ENCODE data around the gene ZNFX1.

Gene ZNFX1

GRCh38 chr20:49291200-49291599 is 13.3 kb upstream of the ZNFX1 start:
- DNase-seq = no peak

- DNase-seq = no peak
Observed at GRCh38 chr20:49290608-49291191, 12.8 kb upstream of the ZNFX1 start.

DNA sequence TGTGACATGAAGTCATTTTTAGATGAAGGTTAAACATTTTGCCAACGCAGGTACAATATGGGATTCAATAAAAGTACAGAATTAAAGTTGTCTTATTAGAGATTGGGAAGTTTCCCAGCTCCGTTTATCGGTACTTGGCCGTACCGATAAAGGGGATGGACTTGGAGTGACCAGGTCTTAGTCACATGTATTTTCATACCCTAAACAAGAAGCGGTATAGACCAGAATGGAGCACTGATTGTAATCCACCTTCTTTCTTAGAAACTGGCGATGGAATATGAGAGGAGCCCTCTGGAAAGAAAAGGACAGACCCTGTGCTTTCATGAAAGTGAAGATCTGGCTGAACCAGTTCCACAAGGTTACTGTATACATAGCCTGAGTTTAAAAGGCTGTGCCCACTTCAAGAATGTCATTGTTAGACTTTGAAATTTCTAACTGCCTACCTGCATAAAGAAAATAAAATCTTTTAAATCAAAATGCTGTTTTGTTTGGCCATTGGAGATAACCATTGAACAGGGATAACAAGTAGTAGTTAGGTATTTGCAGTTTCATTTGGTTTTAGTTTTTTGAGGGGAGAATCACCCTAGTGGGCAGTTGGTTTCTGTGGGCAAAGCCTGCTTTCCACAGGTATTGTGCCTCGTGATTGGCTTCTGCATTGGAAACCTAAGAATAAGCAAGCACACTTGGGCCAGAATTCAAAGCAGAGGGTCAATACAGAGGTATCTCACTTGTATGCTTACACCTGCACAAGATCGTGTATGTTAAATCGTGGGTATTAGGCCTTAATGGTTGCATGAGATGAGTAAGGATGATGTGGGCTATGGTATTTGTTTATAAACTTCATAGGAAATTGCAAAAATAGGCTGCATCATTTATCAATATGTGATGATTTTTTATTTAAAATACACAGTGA is 11.2 kb upstream of the ZNFX1 start:
- no peak for DNase-seq

DNA sequence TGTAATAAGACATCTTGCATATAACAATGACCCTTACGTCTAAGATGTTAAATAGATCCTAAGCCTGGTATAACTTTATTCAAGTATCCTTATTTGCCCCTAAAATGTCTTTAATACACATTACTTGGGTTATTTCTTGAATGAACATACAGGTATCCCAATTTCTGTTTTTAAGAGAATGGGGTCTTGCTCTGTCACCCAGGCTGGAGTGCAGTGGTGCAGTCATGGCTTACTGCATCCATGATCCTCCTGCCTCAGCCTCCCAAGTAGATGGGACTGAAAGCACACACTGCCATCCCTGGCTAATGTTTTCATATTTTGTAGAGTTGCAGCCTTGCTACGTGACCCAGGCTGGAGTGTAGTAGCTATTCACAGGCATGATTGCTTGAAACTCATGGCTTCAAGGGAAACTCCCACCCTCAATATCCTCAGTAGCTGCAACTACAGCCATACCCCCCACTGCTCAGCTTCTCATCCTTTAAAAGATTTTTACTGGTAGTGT is 10.4 kb upstream of the ZNFX1 start:
- no peak for DNase-seq

DNA sequence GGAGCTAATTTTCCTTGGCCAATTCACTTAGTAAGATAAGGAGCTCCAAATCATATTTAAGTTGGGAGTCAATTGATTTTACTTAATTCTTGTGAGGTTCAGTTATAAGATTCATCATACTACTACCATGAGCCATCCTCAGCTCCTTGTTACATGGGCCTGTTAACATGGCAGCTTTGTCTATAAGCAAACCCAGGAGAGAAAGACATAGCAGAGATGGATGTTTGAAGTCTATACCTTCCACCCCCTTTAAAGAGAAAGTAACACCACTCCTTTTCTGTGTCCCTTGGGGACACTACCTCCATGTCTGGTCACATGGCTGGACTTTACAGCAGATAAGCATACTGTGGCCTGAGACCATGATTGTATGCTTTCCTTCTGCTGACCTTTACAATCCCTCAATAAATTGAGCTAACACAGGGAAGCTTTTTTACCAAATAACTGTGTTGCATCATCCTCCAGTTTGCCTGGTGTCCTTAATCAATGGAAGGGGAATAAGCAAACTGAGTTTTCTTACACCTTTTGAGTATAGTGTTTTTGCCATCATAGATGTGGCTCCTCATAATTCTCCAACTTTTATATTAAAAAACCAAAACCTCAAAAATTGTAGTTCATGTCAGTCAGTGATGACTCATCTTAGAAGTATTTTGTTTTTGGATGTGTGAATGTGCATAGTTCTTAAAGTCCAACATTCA is 9.8 kb upstream of the ZNFX1 start:
- DNase-seq = no peak

DNA sequence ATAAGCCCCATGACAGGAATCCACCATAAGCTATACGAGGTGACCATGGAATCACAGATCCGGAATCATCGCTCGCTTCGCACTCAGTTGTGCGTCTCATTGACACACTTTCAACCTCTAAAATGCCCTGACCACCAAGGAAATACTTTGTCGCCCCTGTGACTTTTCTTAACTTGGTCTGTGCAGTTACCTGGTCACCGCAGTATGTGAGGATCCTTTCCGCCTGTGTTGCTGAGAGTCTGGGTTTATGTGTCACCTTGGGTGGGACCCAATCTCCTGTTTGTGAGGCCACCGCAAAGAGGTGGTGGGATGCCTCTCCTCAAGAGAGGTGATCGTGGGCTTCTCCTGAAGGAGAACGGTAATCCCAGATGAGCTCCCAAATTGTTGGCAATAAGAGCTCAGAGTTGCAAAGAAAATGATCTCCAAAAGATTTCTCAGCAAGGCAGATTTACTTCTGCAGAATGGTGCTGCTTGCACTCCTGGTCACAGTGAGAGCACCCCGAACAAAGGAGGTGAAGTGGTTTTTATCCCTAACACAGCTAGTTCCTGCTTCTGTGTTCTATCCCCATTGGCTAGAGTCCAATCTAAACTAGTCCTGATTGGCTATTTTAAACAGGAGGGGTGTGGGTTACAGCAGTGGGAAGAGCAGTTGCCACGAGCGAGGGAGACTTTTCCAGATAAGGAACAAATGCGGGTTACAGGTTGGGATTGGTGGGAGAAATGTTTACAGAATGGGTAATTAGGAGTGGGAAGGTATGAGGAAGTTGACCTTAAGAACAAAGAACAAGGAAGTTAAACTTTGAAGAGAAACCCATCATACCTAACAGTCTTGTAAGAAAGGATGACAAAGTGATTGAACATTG is 9.1 kb upstream of the ZNFX1 start:
- peak in 1 of 2 donors; percentile 41 for DNase-seq

DNA sequence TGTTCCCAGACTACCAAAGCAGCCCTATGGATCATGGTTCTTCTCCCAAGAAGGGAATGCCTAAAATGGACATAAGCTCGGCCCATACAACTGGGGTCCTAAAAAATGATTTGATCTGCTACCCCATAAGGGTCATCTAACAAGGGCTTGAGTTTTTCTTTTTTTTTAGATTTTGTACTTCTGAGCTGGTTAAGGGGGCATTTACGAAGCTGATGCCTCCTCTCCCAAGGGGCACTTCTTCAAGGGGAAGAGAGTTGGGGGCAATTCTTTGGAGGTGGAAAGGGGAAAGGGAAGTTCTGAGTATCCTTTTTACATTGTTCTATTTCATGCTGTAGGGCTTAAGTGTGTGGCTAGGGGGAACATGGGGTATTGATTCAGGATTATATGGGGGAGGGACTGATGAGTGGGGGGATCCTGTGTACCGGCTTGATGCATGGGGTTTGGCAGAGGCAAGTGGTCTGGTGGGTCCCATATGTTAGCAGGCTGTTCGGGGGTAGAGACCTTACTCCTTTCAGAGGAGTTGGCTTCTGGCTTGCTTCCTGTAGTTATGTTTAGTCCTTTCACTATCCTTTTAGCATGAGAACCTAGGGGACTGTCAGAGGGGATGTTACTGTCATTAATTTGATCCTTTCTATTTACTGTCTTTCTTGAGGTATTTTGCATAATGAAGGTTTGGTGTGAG is 8.1 kb upstream of the ZNFX1 start:
- DNase-seq = no peak

GRCh38 chr20:49285233-49285668 is 7.4 kb upstream of the ZNFX1 start:
- DNase-seq = no peak

GRCh38 chr20:49284818-49285217 is 7.0 kb upstream of the ZNFX1 start:
- no peak for DNase-seq

DNA sequence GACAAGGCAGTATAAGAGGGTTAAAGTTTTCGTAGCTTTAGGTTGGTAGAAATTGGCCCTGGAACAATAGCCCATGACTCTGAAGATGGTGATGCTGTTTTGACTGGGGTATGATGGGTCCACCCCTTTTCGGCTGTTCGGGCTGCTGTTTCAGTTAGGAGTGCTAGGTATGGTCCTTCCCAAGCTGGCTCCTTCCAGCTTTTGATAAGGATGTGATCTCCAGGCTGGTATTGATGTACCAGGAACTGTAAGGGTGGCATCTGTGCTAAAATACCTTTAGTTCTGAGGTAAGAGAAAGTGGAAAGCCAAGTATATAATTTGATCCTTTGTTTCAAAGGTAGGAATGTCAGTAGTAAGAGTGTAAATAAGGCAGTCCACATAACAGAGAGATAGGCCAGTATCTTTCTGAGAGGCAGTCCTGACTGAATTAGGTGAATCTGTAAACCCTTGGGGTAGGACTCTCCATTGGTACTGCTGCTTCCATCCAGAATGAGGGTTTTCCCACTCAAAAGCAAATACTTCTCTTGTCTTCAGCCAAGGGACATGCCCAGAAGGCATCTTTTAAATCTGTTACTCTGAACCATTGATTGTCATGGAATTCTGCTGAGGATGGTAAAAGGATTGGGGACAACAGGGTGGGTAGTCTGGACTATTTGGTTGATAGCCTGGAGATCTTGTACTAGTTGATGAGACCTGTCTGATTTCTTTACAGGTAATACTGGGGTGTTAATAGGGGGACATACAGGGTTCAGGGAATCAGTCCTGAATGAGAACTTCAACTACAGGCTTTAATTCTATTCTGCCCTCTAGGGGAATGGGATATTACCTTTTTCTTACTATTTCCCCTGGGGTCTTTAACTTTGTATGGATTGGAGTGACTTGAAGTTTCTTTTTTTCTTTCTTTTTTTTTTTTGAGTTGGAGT is 6.1 kb upstream of the ZNFX1 start:
- no peak for DNase-seq

DNA sequence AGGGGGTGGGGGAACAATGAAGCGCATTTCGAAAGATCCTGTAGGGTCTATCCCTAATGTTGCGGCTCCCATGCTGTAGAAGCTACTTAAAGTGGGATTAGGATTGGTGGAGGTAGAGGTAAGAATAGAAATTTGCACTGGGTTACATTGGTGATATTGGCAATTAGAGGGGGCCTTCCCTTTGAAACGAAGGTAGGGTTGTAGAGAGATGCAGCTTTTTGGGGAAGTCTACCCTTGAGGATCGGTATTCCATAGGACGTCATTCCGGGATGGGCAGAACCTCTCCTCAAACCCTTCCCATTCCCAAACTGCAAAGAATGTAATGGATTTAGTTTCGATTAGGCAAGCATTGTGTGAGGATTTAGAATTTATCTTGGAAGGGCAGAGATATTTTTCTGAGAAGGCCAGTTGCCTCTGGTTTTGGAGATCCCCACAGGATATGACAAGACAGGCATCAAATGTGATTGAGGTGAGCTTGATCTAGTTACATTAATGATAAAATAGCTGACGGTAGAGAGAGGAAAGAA is 5.4 kb upstream of the ZNFX1 start:
- no peak for DNase-seq

DNA sequence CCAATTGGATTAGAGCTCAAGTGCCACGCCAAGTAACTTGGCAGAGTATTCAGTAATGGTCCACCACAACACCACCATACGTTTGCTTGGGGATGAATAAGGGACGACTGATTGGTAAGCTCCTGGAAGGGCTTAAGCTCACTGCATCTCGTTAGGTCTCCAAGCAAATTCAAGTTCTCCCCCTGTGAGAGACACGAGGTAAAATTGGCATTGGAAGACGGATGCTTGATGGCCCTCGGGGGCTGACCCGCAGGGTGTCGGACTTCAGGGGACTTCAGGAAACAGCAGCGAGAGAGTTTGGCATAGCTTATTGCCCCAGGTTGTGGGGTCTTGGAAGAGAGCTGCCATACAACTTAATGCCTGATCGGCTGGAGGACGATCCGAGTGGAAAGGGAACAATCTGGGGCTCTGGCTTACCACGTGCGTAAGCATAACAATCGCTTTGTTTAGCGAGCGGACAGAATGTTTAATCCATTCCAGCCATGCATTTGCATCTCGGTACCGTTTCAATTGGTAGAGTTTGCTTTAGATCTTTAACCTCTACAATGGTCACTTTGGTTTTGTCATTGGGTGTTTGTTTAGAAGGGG is 4.8 kb upstream of the ZNFX1 start:
- DNase-seq = no peak

DNA sequence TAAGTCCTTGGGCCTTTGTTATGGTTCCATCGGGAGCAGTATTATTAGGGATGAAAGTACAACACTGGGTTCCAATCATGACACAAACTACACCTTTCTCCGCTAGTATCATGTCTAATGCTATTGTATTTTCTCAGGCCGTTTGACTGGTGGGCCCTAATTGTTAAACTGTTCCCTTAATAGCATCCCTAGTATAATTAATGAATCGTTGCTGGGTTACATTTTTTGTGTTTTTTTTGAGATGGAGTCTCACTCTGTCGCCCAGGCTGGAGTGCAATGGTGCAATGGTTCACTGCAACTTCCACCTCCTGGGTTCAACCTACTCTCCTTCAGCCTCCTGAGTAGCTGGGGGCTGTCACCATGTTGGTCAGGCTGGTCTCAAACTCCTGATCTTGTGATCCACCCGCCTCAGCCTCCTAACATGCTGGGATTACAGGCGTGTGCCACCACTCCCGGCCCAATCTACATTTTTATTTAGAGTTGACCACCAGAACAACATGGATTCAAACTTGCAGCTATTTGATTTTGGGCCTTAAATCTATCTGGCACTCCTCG is 4.1 kb upstream of the ZNFX1 start:
- DNase-seq = no peak

GRCh38 chr20:49281059-49281912 is 3.4 kb upstream of the ZNFX1 start:
- DNase-seq = peak; percentile 40 to 46

DNA sequence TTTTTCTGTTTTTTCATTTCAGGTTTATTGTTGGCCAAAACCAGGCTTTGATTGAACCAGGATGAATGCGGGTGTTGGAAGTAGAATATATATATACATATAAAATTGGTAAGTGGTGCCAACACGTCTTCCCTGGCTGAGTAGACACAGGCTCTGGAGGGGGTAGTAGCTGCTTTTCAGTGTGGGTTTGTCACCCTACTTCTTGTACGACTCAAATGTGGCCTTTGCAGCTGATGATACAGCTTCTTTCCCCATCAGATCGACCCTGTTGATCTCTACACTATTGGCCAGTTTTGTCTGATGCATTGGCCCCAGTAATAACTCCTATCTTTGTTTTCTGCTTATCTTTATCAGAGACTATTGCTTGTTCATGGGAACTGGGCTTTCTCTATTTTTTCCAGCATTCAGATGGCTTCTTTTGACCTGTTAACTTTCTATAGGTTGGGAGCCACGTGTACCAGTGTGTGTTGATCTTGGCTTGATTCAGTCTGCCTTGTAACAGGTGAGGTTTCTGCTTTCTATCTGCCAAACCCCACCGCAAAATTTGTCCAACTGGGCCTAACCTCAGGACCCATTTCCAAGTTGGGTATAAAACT is 2.7 kb upstream of the ZNFX1 start:
- DNase-seq = no peak

DNA sequence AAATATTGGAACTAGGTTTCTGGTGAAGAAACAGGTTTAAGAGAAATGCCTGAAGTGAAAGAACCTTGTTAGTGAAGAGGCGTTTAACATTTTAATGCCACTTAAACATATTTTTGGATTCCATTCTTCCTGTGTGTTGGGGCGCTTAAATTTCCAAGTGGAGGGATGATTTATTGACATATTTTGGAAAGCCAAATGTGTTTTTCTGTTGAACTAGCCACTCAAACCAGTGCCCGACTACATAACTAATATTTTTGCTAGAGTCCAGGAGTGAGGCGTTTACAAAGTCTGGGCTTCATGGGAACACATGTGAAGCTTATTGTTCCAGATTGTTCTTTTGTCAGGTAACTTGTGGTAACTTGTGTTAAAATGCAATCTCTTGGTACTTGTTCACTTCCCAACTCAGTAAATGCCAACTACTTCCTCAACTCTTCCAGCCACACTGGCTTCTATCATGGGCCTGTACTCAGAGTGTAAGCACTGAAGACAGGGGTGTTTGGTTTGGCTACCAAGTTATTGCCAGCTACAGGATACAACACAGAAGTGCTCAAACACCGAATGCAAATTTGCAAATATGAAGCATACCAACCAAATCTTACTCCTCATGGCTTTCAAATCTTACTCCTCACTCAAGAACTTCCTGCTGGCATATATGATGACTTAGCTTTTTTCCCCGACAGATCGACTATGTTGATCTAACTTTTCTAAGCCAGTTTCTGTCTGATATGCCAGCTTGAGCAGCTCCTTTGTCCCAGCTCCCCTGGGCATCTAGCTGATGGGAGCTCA is 2.0 kb upstream of the ZNFX1 start:
- DNase-seq = no peak

DNA sequence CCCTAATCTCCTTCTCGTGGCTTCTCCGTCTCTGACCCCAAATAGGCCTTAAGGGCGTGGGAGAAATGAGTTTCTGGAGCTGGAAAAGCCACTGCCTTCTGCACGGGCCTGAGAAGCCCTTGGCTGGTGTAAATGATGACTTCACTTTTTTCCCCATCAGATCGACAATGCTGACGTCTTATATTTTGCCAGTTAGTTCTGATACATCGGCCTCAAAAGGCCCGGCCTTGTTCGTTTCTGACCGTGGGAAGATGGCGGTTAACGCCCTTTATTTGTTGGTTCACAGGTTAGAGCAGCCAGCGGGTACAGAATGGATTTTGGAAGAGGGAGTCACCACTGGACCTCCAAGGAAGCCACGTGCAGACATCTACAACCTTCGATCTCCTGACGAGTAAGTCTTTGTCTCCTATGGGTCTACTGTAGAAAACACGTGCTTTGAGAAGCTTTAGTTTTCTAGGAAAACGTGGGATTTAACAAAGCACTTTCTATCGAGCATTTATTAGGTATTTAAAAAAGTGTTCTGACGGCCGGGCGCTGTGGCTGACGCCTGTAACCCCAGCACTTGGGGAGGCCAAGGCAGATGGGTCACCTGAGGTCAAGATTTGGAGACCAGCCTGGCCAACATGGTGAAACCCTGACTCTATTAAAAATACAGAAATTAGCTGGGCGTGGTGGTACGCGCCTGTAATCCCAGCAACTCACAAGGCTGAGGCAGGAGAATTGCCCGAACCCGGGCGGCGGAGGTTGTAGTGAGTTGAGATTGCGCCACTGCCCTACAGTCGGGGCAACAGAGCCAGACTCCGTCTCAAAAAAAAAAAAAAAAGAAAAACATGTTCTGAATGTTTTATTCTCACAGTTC is 1.2 kb upstream of the ZNFX1 start:
- no peak for DNase-seq
